ENCODE results near the gene TASOR.
"Not testable (repeated sequence)": the region's sequence is repeated elsewhere in the genome, so short reads cannot be mapped to it uniquely, and the experiment has no call there.

Gene TASOR, protein sequence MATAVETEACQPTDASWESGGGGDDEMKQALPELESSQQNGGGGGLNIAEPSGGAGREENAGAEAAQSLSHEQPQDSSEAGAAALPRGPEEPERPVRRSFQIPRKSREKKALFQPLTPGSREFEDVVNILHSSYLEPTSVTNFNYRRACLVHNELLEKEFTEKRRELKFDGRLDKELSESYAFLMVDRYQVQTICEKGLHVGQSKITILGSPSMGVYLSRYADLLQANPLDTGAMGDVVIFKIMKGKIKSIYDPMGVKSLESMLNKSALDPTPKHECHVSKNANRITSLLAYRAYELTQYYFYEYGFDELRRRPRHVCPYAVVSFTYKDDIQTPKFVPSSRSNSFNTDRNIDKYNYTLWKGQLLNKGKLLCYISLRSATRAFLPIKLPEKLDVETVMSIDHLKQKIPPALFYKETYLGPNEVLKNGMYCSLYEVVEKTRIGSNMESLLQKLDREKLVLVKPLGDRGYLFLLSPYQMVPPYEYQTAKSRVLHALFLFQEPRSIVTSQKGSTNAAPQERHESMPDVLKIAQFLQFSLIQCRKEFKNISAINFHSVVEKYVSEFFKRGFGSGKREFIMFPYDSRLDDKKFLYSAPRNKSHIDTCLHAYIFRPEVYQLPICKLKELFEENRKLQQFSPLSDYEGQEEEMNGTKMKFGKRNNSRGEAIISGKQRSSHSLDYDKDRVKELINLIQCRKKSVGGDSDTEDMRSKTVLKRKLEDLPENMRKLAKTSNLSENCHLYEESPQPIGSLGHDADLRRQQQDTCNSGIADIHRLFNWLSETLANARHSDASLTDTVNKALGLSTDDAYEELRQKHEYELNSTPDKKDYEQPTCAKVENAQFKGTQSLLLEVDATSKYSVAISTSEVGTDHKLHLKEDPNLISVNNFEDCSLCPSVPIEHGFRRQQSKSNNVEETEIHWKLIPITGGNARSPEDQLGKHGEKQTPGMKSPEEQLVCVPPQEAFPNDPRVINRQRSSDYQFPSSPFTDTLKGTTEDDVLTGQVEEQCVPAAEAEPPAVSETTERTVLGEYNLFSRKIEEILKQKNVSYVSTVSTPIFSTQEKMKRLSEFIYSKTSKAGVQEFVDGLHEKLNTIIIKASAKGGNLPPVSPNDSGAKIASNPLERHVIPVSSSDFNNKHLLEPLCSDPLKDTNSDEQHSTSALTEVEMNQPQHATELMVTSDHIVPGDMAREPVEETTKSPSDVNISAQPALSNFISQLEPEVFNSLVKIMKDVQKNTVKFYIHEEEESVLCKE (N-terminal part only)

DNA sequence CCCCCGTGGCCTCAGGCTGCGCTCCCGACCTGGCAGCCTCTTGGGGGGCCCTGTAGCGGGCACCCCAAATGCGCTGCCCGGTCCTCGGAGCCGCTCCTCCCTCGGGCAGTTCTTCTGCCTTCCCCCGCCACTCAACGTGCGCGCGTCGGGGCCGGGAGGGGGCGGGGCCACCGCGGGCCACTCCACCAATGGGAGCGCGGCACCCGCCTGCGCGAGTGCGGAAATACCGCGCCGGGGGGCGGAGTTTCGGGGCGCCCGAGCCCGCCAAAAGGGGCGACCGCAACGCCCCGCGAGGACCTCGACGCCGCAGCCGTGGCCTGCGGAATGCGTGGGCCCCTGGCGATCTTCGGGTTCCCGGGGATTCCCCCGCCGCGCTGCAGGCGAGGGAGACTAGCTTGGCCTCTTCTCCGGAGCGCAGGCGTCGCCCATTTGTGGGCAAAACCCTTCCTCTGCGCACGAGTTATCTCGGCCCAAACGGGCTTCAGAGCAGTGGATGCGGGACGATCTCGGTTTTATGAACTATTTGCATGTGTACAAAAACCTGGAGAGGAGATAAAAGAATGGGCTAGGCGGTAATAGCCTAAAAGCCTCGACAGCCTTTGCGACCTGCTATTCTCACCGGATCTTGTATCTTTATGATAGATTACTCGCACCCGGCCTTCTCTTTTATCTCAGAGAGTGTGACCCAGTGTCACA is at the start of gene TASOR:
TSS of gene TASOR (minus strand) at position 144 of the 696 bp plus-strand sequence. CDS start 259 bp downstream, outside the sequence.
- Mint-ChIP-seq H3K27me3 (no peaks in the 10 kb centered on the region), H3K4me3 (peak within 1 kb of the TSS; percentile 99), H3K27ac (peak within 1 kb of the TSS; percentile 97 to 100), H3K9me3 (no peaks in the 10 kb centered on the region), H3K4me1 (peaks cover 25% of the 10 kb centered on the region)
- ATAC-seq (peak; percentile 93), DNase-seq (peak; percentile 88 to 90)

DNA sequence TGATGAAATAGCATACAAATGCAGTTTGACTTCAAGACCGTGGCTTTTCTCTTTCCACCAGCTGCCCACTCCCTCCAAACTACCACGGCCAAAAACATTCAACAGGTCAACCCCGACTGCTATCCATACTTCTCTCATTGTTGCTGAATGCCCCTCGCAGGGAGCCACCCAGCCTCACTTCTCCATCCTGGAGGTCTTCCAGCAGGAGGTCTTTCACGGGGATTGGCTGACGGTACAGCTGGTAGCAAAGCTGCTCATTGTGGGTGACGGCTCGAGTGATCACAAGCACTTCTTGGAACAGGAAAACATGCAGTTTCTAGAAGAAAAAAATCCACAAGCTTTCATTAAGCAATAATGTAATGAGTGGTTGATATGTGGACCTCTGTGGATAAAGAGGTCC is 49.0 kb upstream of the TASOR start:
- DNase-seq (no peak), ATAC-seq (peak; percentile 52)
- Mint-ChIP-seq H3K9me3 (no peaks in the 10 kb centered on the region), H3K27me3 (no peaks in the 10 kb centered on the region), H3K27ac (peak overlapping the region; percentile 84 to 87), H3K4me3 (peak overlapping the region in 1 of 2 donors; percentile 16), H3K4me1 (peaks cover 66% of the 10 kb centered on the region)

DNA sequence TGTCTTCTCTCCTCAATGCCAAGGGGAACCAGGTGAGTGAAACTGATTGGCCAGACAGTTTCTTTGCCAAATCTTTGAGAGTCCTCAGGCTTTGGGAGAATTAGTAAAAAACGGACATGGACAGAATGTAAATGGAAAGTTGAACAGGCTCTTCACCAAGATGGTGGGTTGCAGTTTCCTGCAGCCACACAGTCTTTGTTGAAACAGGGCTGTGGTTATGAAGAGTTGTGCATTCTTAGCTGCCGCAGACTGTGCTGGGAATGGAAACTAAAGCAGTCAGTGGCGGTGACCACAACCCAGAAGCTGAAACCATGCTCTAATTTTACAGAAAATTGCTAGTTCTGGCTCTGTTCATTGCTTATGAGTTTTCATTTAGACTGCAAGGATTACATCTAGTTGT is 42.1 kb upstream of the TASOR start:
- DNase-seq (peak; percentile 68 to 86), ATAC-seq (peak; percentile 97)

DNA sequence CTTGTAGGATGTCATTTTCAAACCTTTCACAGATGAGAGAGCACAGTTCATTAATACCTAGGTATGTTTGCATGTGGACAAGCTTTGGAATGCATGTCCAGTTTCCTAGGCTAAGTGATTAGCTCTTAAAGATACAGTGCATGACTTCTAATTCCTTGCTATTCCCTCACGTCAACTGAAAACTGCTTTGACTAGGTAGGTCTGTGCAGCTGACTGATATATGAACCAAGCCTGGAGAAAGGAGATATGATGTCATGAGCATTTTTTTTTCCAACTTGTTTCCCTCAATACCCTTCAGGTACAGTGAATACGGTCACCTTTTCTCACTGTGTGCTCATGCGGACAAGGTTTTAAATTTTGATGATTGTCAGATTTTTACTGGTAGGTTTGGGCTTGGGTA is 41.6 kb upstream of the TASOR start:
- peak; percentile 67 for ATAC-seq
- peaks cover 8 to 11% of the 10 kb centered on the region in 2 donors for H3K9me3 Mint-ChIP-seq
- no peaks in the 10 kb centered on the region for H3K27me3 Mint-ChIP-seq
- DNase-seq = no peak
- peak overlapping the region; percentile 56 to 90 for H3K4me3 Mint-ChIP-seq
- peaks cover 72% of the 10 kb centered on the region for H3K4me1 Mint-ChIP-seq
- peak overlapping the region in 1 of 2 donors; percentile 99 for H3K27ac Mint-ChIP-seq

More for the DNA sequence above, 42.1 kb upstream of the TASOR start:
- Mint-ChIP-seq H3K4me3 (peak overlapping the region; percentile 56 to 90), H3K4me1 (peaks cover 67% of the 10 kb centered on the region), H3K27me3 (no peaks in the 10 kb centered on the region), H3K27ac (peak overlapping the region; percentile 1 to 99), H3K9me3 (peaks cover 3 to 6% of the 10 kb centered on the region in 2 donors)

DNA sequence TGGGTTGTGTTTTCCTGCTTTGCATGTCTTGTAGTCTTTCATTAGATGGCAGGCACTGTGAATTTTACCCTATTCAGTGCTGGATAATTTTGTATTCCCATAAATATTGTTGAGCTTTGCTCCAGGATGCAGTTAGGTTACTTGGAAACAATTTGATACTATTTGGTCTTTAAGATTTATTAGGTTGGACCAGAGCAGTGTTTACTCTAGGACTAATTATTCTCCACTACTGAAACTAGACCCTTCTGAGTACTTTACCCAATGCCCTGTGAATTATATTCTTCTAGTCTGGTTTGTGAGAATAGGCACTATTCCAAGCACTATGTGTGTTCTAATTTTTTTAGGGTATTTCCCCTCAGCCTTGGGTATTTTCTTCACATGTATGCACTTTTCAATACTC is 37.8 kb upstream of the TASOR start:
- ATAC-seq (no peak), DNase-seq (no peak)
- Mint-ChIP-seq H3K4me3 (no peak overlapping the region), H3K4me1 (peaks cover 60% of the 10 kb centered on the region), H3K9me3 (peaks cover 11 to 15% of the 10 kb centered on the region in 2 donors), H3K27me3 (no peaks in the 10 kb centered on the region), H3K27ac (peak overlapping the region; percentile 14 to 35)

DNA sequence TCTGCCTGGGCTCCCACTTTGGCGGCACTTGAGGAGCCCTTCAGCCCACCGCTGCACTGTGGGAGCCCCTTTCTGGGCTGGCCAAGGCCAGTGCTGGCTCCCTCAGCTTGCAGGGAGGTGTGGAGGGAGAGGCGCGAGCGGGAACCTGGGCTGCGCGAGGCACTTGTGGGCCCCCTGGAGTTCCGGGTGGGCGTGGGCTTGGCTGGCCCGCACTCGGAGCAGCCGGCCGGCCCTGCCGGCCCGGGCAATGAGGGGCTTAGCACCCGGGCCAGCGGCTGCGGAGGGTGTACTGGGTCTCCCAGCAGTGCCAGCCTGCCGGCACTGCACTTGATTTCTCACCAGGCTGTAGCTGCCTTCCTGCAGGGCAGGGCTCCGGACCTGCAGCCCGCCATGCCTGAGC is 35.7 kb upstream of the TASOR start:
- Mint-ChIP-seq H3K9me3 (peaks cover 10 to 17% of the 10 kb centered on the region in 2 donors), H3K4me1 (peaks cover 45% of the 10 kb centered on the region)
- H3K27ac Mint-ChIP-seq, H3K4me3 Mint-ChIP-seq, DNase-seq, H3K27me3 Mint-ChIP-seq, ATAC-seq: not testable (repeated sequence)

DNA sequence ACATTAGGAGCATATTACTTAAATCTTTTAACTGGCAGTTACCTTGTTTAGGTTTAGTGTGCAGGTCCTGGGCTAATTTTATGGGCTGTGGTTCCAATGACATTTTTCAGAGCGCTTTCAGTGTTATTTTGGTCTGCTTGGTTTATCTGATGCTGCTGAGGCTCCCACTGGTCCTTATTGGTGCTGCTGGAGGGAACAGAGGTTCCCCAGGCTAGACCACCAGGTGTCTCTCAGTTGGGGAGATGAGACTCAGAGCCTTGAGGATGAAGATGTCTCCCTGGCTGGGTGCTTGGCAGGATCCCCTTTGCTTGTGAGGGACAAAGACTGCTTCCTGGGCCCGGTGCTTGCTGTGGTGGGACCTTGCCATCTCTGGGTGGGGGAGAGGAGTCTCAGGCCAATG is 28.3 kb upstream of the TASOR start:
- Mint-ChIP-seq H3K27ac (no peak overlapping the region), H3K4me3 (no peak overlapping the region), H3K4me1 (peaks cover 9% of the 10 kb centered on the region), H3K27me3 (no peaks in the 10 kb centered on the region), H3K9me3 (peaks cover 0 to 7% of the 10 kb centered on the region in 2 donors)
- no peak for ATAC-seq
- no peak for DNase-seq

DNA sequence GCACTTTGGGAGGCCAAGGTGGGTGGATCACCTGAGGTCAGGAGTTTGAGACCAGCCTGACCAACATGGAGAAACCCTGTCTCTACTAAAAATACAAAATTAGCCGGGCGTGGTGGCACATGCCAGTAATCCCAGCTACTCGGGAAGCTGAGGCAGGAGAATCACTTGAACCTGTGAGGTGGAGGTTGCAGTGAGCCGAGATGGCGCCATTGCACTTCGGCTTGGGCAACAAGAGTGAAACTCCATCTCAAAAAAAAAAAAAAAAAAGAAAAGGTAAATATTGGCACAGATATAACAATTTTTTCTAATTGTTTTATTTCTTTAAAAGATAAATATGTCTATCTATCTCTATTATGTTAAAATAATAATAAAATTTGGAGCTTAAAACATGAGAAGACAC is 24.3 kb upstream of the TASOR start:
- not testable (repeated sequence) for H3K27ac Mint-ChIP-seq, H3K4me3 Mint-ChIP-seq, DNase-seq, ATAC-seq, H3K9me3 Mint-ChIP-seq, H3K27me3 Mint-ChIP-seq
- H3K4me1 Mint-ChIP-seq = peaks cover 35% of the 10 kb centered on the region

DNA sequence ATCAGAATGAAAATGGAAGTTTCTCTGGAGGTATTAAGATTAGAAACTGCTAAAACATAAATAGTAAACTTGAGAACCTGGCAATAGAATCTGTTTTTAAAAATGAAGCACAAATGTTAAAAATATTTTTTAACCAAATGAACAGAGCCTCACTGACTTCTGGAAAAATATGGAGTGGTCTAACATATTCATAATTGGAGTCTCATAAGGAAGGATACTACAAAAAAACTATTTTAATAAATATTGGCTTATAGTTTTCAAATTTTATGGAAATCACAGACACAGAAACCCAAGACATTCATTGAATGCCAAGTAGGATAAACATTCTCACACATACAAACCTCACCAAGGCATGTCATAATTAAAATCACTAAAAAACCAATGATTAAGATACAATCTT is 23.6 kb upstream of the TASOR start:
- H3K27me3 Mint-ChIP-seq = no peaks in the 10 kb centered on the region
- no peak overlapping the region for H3K4me3 Mint-ChIP-seq
- no peak overlapping the region for H3K27ac Mint-ChIP-seq
- no peak for DNase-seq
- ATAC-seq = no peak
- H3K9me3 Mint-ChIP-seq = no peaks in the 10 kb centered on the region
- H3K4me1 Mint-ChIP-seq = peaks cover 32% of the 10 kb centered on the region

DNA sequence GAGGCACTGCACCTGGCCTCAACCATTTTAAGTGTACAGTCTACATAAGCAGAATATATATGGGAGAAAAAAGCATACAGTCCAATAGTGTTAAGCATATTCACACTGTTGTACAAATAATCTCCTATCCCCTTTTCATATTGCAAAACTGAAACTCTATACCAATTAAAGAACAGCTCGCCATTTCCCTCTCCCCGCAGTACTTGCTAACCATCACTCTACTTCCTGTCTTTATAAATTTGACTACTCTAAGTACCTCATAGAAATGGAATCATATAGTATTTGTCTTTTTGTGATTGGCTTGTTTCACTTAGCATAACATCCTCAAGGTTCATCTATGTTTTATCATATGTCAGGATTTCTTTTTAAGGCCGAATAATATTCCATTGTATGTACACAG is 21.6 kb upstream of the TASOR start:
- Mint-ChIP-seq H3K9me3 (no peaks in the 10 kb centered on the region), H3K4me3 (peak overlapping the region; percentile 43 to 45), H3K27me3 (no peaks in the 10 kb centered on the region), H3K27ac (peak overlapping the region; percentile 53 to 93), H3K4me1 (peaks cover 37% of the 10 kb centered on the region)
- ATAC-seq (peak; percentile 73), DNase-seq (no peak)

DNA sequence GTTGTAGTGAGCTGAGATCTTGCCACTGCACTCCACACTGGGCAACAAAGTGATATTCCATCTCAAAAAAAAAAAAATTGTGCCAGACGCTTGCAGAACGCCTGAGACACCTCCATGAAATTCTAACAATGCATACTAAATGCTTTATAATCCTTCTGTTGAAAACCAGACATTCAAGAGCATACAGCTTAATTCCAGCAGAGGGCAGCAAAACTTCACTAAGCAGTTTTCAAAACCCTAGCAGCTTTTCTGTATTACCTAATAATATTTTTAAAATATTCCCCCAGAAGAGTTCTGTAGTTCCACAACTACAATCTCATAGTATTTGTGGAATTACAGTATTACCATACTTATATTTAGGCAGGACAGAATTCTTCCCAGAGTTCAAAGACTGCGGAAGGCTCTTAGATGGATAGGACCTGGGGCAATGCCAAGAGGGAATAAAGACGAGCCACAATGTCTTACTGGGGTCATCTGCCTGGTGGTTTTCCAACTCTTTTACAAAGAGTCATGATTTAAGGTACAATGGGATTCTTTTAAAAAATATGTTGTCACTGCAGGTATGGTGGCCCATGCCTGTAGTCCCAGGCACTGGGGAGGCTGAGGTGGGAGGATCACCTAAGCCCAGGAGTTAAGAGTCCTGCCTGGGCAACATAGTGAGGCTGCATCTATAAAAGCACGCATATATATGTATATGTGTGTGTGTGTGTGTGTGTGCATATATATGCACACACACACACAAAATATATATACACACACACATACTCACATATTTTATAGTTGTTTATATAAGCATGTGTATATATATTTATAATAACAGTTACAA is 19.6 kb upstream of the TASOR start:
- Mint-ChIP-seq H3K27ac (no peak overlapping the region), H3K9me3 (no peaks in the 10 kb centered on the region), H3K27me3 (no peaks in the 10 kb centered on the region), H3K4me1 (peaks cover 37% of the 10 kb centered on the region), H3K4me3 (no peak overlapping the region)
- DNase-seq (peak; percentile 43 to 44), ATAC-seq (peak; percentile 64)

DNA sequence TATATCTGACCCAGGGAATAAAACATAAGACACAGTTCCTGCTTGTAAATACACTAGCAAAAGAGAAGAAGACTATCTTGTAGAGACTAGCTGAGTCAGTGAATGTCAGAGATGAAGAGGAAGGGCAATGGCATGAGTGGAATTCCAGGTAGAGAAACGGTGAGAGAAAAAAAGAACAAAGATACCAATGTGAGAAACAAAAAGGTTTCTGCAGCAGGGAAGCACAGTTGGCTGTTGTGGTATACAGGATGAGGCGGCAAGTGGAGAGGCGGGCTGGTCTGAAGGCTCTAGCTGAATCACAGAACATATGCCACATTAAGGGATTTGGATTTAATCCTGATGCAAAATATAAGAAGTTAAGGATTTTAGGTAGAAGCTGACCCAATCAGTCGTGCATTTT is 17.1 kb upstream of the TASOR start:
- Mint-ChIP-seq H3K27me3 (no peaks in the 10 kb centered on the region), H3K27ac (peak overlapping the region in 1 of 2 donors; percentile 75), H3K4me3 (no peak overlapping the region), H3K9me3 (no peaks in the 10 kb centered on the region), H3K4me1 (peaks cover 44% of the 10 kb centered on the region)
- ATAC-seq (no peak), DNase-seq (no peak)

DNA sequence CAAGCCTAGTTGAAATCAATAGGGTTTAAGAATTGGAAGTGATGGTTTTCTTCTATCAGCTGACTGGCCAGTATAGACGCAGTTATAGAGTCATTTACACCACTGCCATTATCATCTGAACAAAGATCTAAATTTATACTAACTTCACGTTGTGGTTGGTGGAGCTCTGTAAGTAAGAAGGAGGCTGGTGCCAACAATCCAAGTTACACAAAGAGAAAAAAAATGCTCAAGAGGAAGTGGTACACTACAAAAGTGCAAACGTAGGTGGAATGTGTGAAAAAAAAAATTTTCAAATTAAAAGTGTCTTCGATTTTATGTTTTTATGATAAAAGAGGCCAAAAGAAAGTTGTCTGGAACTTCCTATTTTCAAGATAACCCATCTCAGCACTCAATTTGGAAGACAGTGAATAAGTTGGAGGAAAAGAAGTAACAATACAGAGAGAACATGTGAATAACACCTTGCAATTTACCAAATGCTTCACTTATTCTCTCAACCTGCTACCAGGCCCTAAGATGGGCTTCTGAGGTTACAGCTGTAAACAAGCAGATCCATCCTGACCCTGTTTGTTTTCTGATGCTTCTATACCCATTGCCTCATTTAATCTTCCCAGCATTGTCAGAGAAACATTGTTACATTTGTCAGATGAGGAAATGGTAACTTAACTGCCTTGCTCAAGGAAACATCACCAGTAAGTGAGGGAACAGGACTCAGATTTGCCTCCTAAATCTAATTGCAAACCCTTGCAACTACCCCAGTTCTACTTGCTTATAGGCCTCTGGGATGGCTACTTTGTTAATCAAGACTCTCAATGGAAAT is 12.0 kb upstream of the TASOR start:
- no peak for DNase-seq
- Mint-ChIP-seq H3K4me3 (peak overlapping the region; percentile 35 to 65), H3K4me1 (peaks cover 50% of the 10 kb centered on the region), H3K27ac (peak overlapping the region; percentile 5 to 86), H3K27me3 (no peaks in the 10 kb centered on the region), H3K9me3 (no peaks in the 10 kb centered on the region)
- no peak for ATAC-seq
